GM12878 (cell line): ENCODE data around the gene OR4D2. TPM values are rescaled to one million over a fixed set of nuclear protein-coding genes. Genes with fewer than 3 reads are reported as not detected.

Experiments used
- ATAC-seq: fragments of 200-7000 bp; cut with Tn5 transposase; 3 replicates; pipeline ENCODE4 v1.9.1; 2020; ENCODE audit warnings: mild to moderate bottlenecking, moderate library complexity
- BruUV-seq: library from RNA; stranded (reverse); fragments of 400-500 nt; replicated peaks from 2 replicates; lab custom pipeline; 2021; lab: Mats Ljungman, UMichigan
- CTCF ChIA-PET: fragments of 300-600 bp; sonication (Branson Sonifier 250); formaldehyde crosslinking; extraction: SDS; loops from one replicate; lab custom pipeline; 2021; ENCODE audit warnings: inconsistent platforms; lab: Yijun Ruan, JAX
- POLR2A ChIA-PET: fragments of 350-600 bp; formaldehyde crosslinking; extraction: SDS; loops from one replicate; lab custom pipeline; 2021; ENCODE audit warnings: inconsistent platforms; lab: Charles Lee
- RAD21 ChIA-PET: fragments of 300-600 bp; sonication (Branson Sonifier 250); formaldehyde crosslinking; loops from one replicate; lab custom pipeline; 2023; ENCODE audit warnings: antibody characterized with exemption; ENCODE audit not compliant: unreplicated experiment; lab: Charles Lee
- SMC1A ChIA-PET: fragments of 300-600 bp; sonication (Branson Sonifier 250); formaldehyde crosslinking; loops from one replicate; lab custom pipeline; 2023; ENCODE audit not compliant: unreplicated experiment, uncharacterized antibody; lab: Charles Lee
- DNase-seq: peaks from one replicate; pipeline ENCODE4 v3.0.0-alpha.2; 2011; ENCODE audit warnings: low read depth, low spot score
- FAIRE-seq: peaks from 3 replicates; lab custom pipeline; 2011; peaks lifted over from hg19 to GRCh38; lab: Jason Lieb, UNC
- H2AFZ ChIP-seq: 2 replicates; pipeline ENCODE4 v1.6.0; 2011; ENCODE audit warnings: low read depth, low read length, control low read depth; ENCODE audit not compliant: control insufficient read depth
- H3K27ac ChIP-seq: 2 replicates; pipeline ENCODE4 v1.5.1; 2011; ENCODE audit warnings: control low read depth; ENCODE audit not compliant: control insufficient read depth, insufficient read depth
- H3K27me3 ChIP-seq, 2 experiments: replicated peaks in 1 of 2; 2 replicates each; pipeline versions ENCODE4 v1.6.0 to v1.6.1; 2011; ENCODE audit warnings: low read length in 1 of 2; ENCODE audit not compliant: control insufficient read depth in 2 of 2, insufficient read depth in 2 of 2
- H3K36me3 ChIP-seq, 2 experiments: 2 replicates each; pipeline ENCODE4 v1.5.1; 2011; ENCODE audit warnings: low read length in 1 of 2; ENCODE audit not compliant: control insufficient read depth in 2 of 2, insufficient read depth in 2 of 2
- H3K4me1 ChIP-seq: 2 replicates; pipeline ENCODE4 v1.6.1; 2011; ENCODE audit warnings: mild to moderate bottlenecking, low read length, moderate library complexity, mixed read lengths; ENCODE audit not compliant: control insufficient read depth, insufficient read depth
- H3K4me2 ChIP-seq: 2 replicates; pipeline ENCODE4 v1.6.0; 2011; ENCODE audit warnings: control low read depth; ENCODE audit not compliant: control insufficient read depth, insufficient read depth
- H3K4me3 ChIP-seq: fragments of 200-600 bp; sonication (generic); 2 replicates; pipeline ENCODE4 v1.5.1; 2016
- H3K79me2 ChIP-seq: 2 replicates; pipeline ENCODE4 v1.6.0; 2011; ENCODE audit warnings: low read length; ENCODE audit not compliant: control insufficient read depth, insufficient read depth
- H3K9ac ChIP-seq: 2 replicates; pipeline ENCODE4 v1.8.0; 2011; ENCODE audit warnings: low read length, control low read depth, mixed read lengths; ENCODE audit not compliant: control insufficient read depth, insufficient read depth
- H3K9me3 ChIP-seq: replicated peaks from 3 replicates; pipeline ENCODE4 v1.5.1; 2011; ENCODE audit warnings: mild to moderate bottlenecking, low read length; ENCODE audit not compliant: control insufficient read depth, insufficient read depth
- H4K20me1 ChIP-seq: 2 replicates; pipeline ENCODE4 v1.6.0; 2011; ENCODE audit not compliant: control insufficient read depth, insufficient read depth
- GATAD2B ChIP-seq: fragments of 450-650 bp; conservative IDR thresholded peaks from 2 replicates; pipeline ENCODE4 v1.6.1; 2017; ENCODE audit warnings: low read depth, mild to moderate bottlenecking, moderate library complexity
- IRF3 ChIP-seq: fragments of 450-650 bp; IDR thresholded peaks from 2 replicates; pipeline ENCODE4 v1.6.1; 2014; ENCODE audit warnings: mild to moderate bottlenecking
- KLF5 ChIP-seq: fragments of 450-650 bp; IDR thresholded peaks from 2 replicates; pipeline ENCODE4 v1.6.1; 2014; ENCODE audit warnings: mild to moderate bottlenecking; ENCODE audit not compliant: partially characterized antibody
- NR2C1 ChIP-seq: fragments of 450-650 bp; IDR thresholded peaks from 2 replicates; pipeline ENCODE4 v1.6.1; 2017; ENCODE audit warnings: antibody characterized with exemption, mild to moderate bottlenecking, moderate library complexity
- NR2F1 ChIP-seq: fragments of 450-650 bp; conservative IDR thresholded peaks from 2 replicates; pipeline ENCODE4 v1.6.1; 2017; ENCODE audit warnings: mild to moderate bottlenecking
- NRF1 ChIP-seq: conservative IDR thresholded peaks from 2 replicates; pipeline ENCODE4 v1.6.1; 2011; ENCODE audit warnings: mild to moderate bottlenecking, low read depth, low read length, improper control_type of control experiment
- SMAD1 ChIP-seq: fragments of 450-650 bp; IDR thresholded peaks from 2 replicates; pipeline ENCODE4 v1.6.1; 2018; ENCODE audit warnings: mild to moderate bottlenecking, low read depth; ENCODE audit not compliant: partially characterized antibody
- USF2 ChIP-seq: IDR thresholded peaks from 2 replicates; pipeline ENCODE4 v1.6.1; 2011; ENCODE audit warnings: low read depth, low read length, improper control_type of control experiment, borderline replicate concordance
- ZNF384 ChIP-seq: IDR thresholded peaks from 2 replicates; pipeline ENCODE4 v1.6.1; 2012; ENCODE audit warnings: low read depth, mild to moderate bottlenecking, low read length, improper control_type of control experiment, borderline replicate concordance
- WGBS: methylation state at CpG from one replicate; pipeline ENCODE4 v1.1.6; 2016; ENCODE audit warnings: low lambda C conversion rate; ENCODE audit not compliant: insufficient replicate concordance, insufficient coverage; ENCODE audit errors: missing lambda C conversion rate; 5-methylcytosine and 5-hydroxymethylcytosine counted together
- in situ Hi-C: fragments of 300-500 bp; cut with MboI; formaldehyde crosslinking; loops from 9 replicates; pipeline ENCODE4 v1.14.3; 2018; ENCODE audit warnings: mixed read lengths
- intact Hi-C: fragments of 100-400 bp; cut with micrococcal nuclease; formaldehyde crosslinking; loops from one replicate; pipeline ENCODE4 v1.14.2; 2022; ENCODE audit not compliant: unreplicated experiment
- polyA plus RNA-seq, 11 experiments: library from polyadenylated mRNA; depleted of rRNA in 4 of 11; unstranded in 6 of 11; stranded (reverse) in 5 of 11; fragments of >200 nt; fragmentation: Nextera tagmentation in 4 of 11; fragmentation: Illumina TruSeq in 1 of 11; extraction: Ambion mirVana in 4 of 11; extraction: Trizol in 1 of 11; gene quantifications; 1 replicate in 1 of 11; 2 replicates in 10 of 11; pipeline versions ENCODE4 v1.2.1 to v1.2.3, GENCODE V29; 2011 to 2016; ENCODE audit warnings: inconsistent platforms in 2 of 11, missing spikeins in 2 of 11, low read depth in 1 of 11
- total RNA-seq, 4 experiments: library from RNA; depleted of rRNA in 3 of 4; stranded (reverse); fragments of >200 nt in 3 of 4; fragmentation: Illumina TruSeq in 1 of 4; extraction: Trizol in 1 of 4; gene quantifications; 2 replicates each; pipeline versions ENCODE4 v1.2.1 to v1.2.3, GENCODE V29; 2013 to 2021

OR4D2 gene
- total and polyA plus RNA-seq, 10 of the 15 experiments (the other 5 are each of a cell fraction or from before 2014, with no cell fraction given): 0.04 TPM; not detected in 9

GRCh38 chr17:58181796-58182195, 15.0 kb downstream of the OR4D2 start:
- BruUV-seq: no TSS peak
- no peak for FAIRE-seq
- RAD21 ChIA-PET: interaction anchor here (1.2 kb wide), 1 partner anchor 9 kb away, joined by 5 read pairs; no protein-coding TSS in a partner anchor

More at GRCh38 chr17:58181796-58182195, 15.0 kb downstream of the OR4D2 start:
- 25% methylated on average over 4 of the region's 4 CpGs for WGBS
- H4K20me1 ChIP-seq: no peaks in the 10 kb centered on the region
- no peaks in the 10 kb centered on the region for H3K4me1 ChIP-seq
- DNase-seq: no peak
- no peak for ATAC-seq
- no peak overlapping the region for H3K27ac ChIP-seq
- H3K9ac ChIP-seq: no peak overlapping the region
- H3K27me3 ChIP-seq: no peaks in the 10 kb centered on the region; a peak in 2 of 4 replicates
- H2AFZ ChIP-seq: no peak overlapping the region
- SMC1A ChIA-PET: interaction anchor here (1.7 kb wide), 1 partner anchor 9 kb away, joined by 5 read pairs; no protein-coding TSS in a partner anchor
- intact Hi-C loops: no loop called here
- H3K9me3 ChIP-seq: no peaks in the 10 kb centered on the region
- H3K4me2 ChIP-seq: no peak overlapping the region
- no peak for TF ChIP-seq SMAD1
- TF ChIP-seq GATAD2B: no peak
- TF ChIP-seq IRF3: no peak
- no peak for TF ChIP-seq NR2F1
- no peak for TF ChIP-seq NR2C1
- TF ChIP-seq KLF5: no peak
- TF ChIP-seq USF2: no peak
- TF ChIP-seq NRF1: no peak
- TF ChIP-seq ZNF384: no peak
- in situ Hi-C loops: no loop called here
- no peaks in the 10 kb centered on the region for H3K36me3 ChIP-seq
- H3K4me3 ChIP-seq: no peak overlapping the region
- no peaks in the 10 kb centered on the region for H3K79me2 ChIP-seq
- POLR2A ChIA-PET: no interaction called here
- CTCF ChIA-PET: no interaction called here
